ENCODE measurements around the gene CCDC144A.
"Not testable (repeated sequence)": the region's sequence is repeated elsewhere in the genome, so short reads cannot be mapped to it uniquely, and the experiment has no call there.

GRCh38 chr17:16697603-16698002, 7.6 kb downstream of the CCDC144A start:
- TF ChIP-seq CTCF, POLR2A (IDR thresholded peaks at IDR 0.05): not testable (repeated sequence)

Measured in right lobe of liver (tissue), 4 donors.